Heart left ventricle (tissue), 16 donors: Measurements from ENCODE around the gene STRAP. TPM values are rescaled to one million over a fixed set of nuclear protein-coding genes. Genes with fewer than 3 reads are reported as not detected.

Experiments
- ATAC-seq, 4 donors: fragments of 200-7000 bp; cut with Tn5 transposase; one replicate each; pipeline ENCODE4 v1.9.1; 2020 to 2022; ENCODE audit warnings: moderate library complexity in 4 of 4, mild to moderate bottlenecking in 3 of 4, moderate number of reproducible peaks in 1 of 4
- DNase-seq, 5 donors: peaks; one replicate each; pipeline ENCODE4 v3.0.0-alpha.2; 2020
- H3K27ac ChIP-seq, 12 donors: fragments of 200-600 bp; sonication (generic) in 4 of 12; one replicate each; pipeline versions ENCODE4 v1.5.0 to v1.8.0; 2016 to 2022; ENCODE audit warnings: mild to moderate bottlenecking in 2 of 12
- H3K27me3 ChIP-seq, 9 donors: fragments of 200-600 bp; sonication (generic) in 2 of 9; one replicate each; pipeline versions ENCODE4 v1.5.1 to v1.8.0; 2016 to 2022; ENCODE audit warnings: mild to moderate bottlenecking in 3 of 9
- H3K36me3 ChIP-seq, 9 donors: fragments of 200-600 bp; sonication (generic) in 2 of 9; one replicate each; pipeline versions ENCODE4 v1.5.0 to v1.8.0; 2018 to 2022; ENCODE audit warnings: mild to moderate bottlenecking in 2 of 9
- H3K4me1 ChIP-seq, 12 donors: fragments of 200-600 bp; sonication (generic) in 4 of 12; one replicate each; pipeline versions ENCODE4 v1.5.0 to v1.8.0; 2016 to 2022; ENCODE audit warnings: mild to moderate bottlenecking in 3 of 12
- H3K4me3 ChIP-seq, 12 donors: fragments of 200-600 bp; sonication (generic) in 4 of 12; one replicate each; pipeline versions ENCODE4 v1.5.0 to v1.8.0; 2017 to 2022; ENCODE audit warnings: mild to moderate bottlenecking in 9 of 12, moderate library complexity in 4 of 12
- H3K9me3 ChIP-seq, 12 donors: fragments of 200-600 bp; sonication (generic) in 4 of 12; one replicate each; pipeline versions ENCODE4 v1.5.0 to v1.8.0; 2016 to 2022; ENCODE audit warnings: mild to moderate bottlenecking in 1 of 12
- CTCF ChIP-seq, 12 donors: fragments of 200-600 bp; sonication (generic) in 4 of 12; IDR thresholded peaks; one replicate each; pipeline versions ENCODE4 v1.5.0 to v1.8.0; 2018 to 2022; ENCODE audit warnings: antibody characterized with exemption in 12 of 12, mild to moderate bottlenecking in 5 of 12
- POLR2A ChIP-seq, 2 donors: fragments of 450-650 bp; IDR thresholded peaks; one replicate each; pipeline ENCODE4 v1.6.1; 2017; ENCODE audit warnings: antibody characterized with exemption in 2 of 2, mild to moderate bottlenecking in 2 of 2, moderate library complexity in 2 of 2
- WGBS, 4 donors: extraction: QIAGEN DNeasy Blood & Tissue Kit in 2 of 4; methylation state at CpG; one replicate each; pipeline versions ENCODE4 v1.1.5 to v1.1.7; 2013 to 2018; 5-methylcytosine and 5-hydroxymethylcytosine counted together
- intact Hi-C, 10 donors: fragments of 100-400 bp; cut with DNase I; formaldehyde crosslinking; loops; one replicate each; pipeline versions ENCODE4 v1.11.1 to v1.14.2; 2022
- polyA plus RNA-seq, 2 donors: library from polyadenylated mRNA; stranded (reverse); fragments of 200-250 nt; gene quantifications; one replicate each; pipeline ENCODE4 v1.2.3, GENCODE V29; 2013
- total RNA-seq, 9 donors: library from RNA; depleted of rRNA in 2 of 9; stranded (reverse); fragments of >200 nt in 2 of 9; fragmentation: NEBNext Ultra II Directional in 3 of 9; extraction: Animal tissue kit (Norgen Biotek cat#: 25700) in 3 of 9; gene quantifications; one replicate each; pipeline versions ENCODE4 v1.1.0 to v1.2.4, GENCODE V29; 2016 to 2023
- donor health status: ischemic (EF 13 %, LVEDD 7.1; RV severe dilation, severe dysfunction).
- donor health status: healthy with polysubstance abuse.
- donor health status: DM: no; HTN: yes; CAD: no.
- donor health status: DM: no; HTN: no; CAD: no.
- donor health status: ischemic (EF 25% LVEDD 6.9; RV normal size, moderate dysfunction).
- donor health status: ischemic (EF 25% LVEDD 5.7; RV mildly dilated, moderate dysfunction).
- donor health status: healthy.
- donor health status: DM: yes; HTN: yes; CAD: no.
- donor health status: ischemic (EF 35%, LVEDD 5.7; RV mildly dilated, moderate dysfunction).
- donor health status: nonischemic (EF 11% LVEDD 7.7; RV severe dilation, severe dysfunction).
- donor health status: DM: yes; HTN: yes; CAD: no.
- donor health status: PGD.
- donor health status: ischemic (EF 29% LVEDD 5.4; RV normal size, mild dysfunction).
- donor health status: nonischemic (EF 23%, LVEDD 6.1; RV moderate dilation, normal function).

STRAP gene
- total and polyA plus RNA-seq, 11 donors: 61.6 to 237 (median 118) TPM

- Histone ChIP-seq H3K27me3 (no peaks in the 10 kb centered on the region), H3K36me3 (no peaks in the 10 kb centered on the region), H3K27ac (no peak overlapping the region), H3K4me1 (peaks cover 0 to 17% (median 8%) of the 10 kb centered on the region in 12 donors), H3K4me3 (no peak overlapping the region), H3K9me3 (peaks cover 0 to 5% (median 0%) of the 10 kb centered on the region in 12 donors)
- intact Hi-C loops: no loop called here
- no peak for TF ChIP-seq CTCF (IDR thresholded peaks at IDR 0.05)
- no peak for DNase-seq
- ATAC-seq: no peak
- 82 to 89% (median 86%) methylated on average over 3 of the region's 3 CpGs for WGBS, 4 donors
Observed at GRCh38 chr12:15931590-15932053, 49.4 kb downstream of the STRAP start.

- DNase-seq (no peak), ATAC-seq (no peak)
- TF ChIP-seq CTCF (IDR thresholded peaks at IDR 0.05): no peak
- no peak for TF ChIP-seq POLR2A (IDR thresholded peaks at IDR 0.05)
- WGBS, 4 donors: 88 to 100% (median 96%) methylated on average over 1 of the region's 1 CpG
- Histone ChIP-seq H3K4me3 (no peak overlapping the region), H3K27ac (no peak overlapping the region), H3K9me3 (peaks cover 0 to 5% (median 0%) of the 10 kb centered on the region in 12 donors), H3K27me3 (no peaks in the 10 kb centered on the region), H3K4me1 (peaks cover 0 to 17% (median 8%) of the 10 kb centered on the region in 12 donors), H3K36me3 (no peaks in the 10 kb centered on the region)
- intact Hi-C loops: no loop called here
Observed at GRCh38 chr12:15932327-15932726, 50.1 kb downstream of the STRAP start.

GRCh38 chr12:15932971-15933370 is 50.8 kb downstream of the STRAP start:
- H3K27ac ChIP-seq: no peak overlapping the region
- no peaks in the 10 kb centered on the region for H3K36me3 ChIP-seq
- H3K4me3 ChIP-seq: no peak overlapping the region
- no peaks in the 10 kb centered on the region for H3K27me3 ChIP-seq
- no peak for DNase-seq
- 84 to 90% (median 89%) methylated on average over 3 of the region's 3 CpGs for WGBS, 4 donors
- peaks cover 0 to 16% (median 8%) of the 10 kb centered on the region in 12 donors for H3K4me1 ChIP-seq
- no peak for ATAC-seq
- intact Hi-C loops: no loop called here
- H3K9me3 ChIP-seq: peaks cover 0 to 7% (median 0%) of the 10 kb centered on the region in 12 donors
- no peak for TF ChIP-seq POLR2A (IDR thresholded peaks at IDR 0.05)
- no peak for TF ChIP-seq CTCF (IDR thresholded peaks at IDR 0.05)

GRCh38 chr12:15933751-15934150 is 51.6 kb downstream of the STRAP start:
- intact Hi-C loops: no loop called here
- TF ChIP-seq CTCF (IDR thresholded peaks at IDR 0.05) (no peak), POLR2A (IDR thresholded peaks at IDR 0.05) (no peak)
- H3K27me3 ChIP-seq: no peaks in the 10 kb centered on the region
- H3K4me3 ChIP-seq: no peak overlapping the region
- peaks cover 0 to 8% (median 2%) of the 10 kb centered on the region in 12 donors for H3K4me1 ChIP-seq
- WGBS, 4 donors: 94 to 98% (median 95%) methylated on average over 3 of the region's 3 CpGs
- no peak for ATAC-seq
- no peak for DNase-seq
- peaks cover 0 to 15% (median under 1%) of the 10 kb centered on the region in 12 donors for H3K9me3 ChIP-seq
- no peaks in the 10 kb centered on the region for H3K36me3 ChIP-seq
- no peak overlapping the region for H3K27ac ChIP-seq
